GM19351 (cell line): Measurements from ENCODE around the gene DTX3L.
"Not testable (repeated sequence)": the region's sequence is repeated elsewhere in the genome, so short reads cannot be mapped to it uniquely, and the experiment has no call there.

Experiments
- ATAC-seq: cut with Tn5 transposase; IDR thresholded peaks from one replicate; pipeline ENCODE4 v1.9.1; 2021; ENCODE audit warnings: mild to moderate bottlenecking, moderate library complexity; ENCODE audit not compliant: unreplicated experiment

The DTX3L gene

DNA sequence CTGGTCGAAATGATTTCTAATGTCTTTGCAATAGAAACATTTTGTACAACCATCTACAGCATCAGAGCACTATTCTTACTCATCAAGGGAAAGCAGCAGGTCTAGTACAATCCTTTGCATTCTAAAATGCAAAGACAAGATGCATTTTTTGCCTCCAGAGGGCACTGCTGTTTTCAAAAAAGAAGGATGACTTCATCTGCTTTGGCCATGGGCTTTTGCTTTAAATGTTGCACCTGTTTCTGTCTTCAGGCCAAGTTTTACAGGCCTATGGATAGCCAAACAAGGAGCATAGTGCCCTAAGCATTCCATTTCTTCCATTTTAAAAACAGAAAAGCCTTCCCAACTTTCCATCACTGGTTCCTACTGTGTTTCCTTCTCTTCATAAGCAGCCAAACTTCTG lies 3.5 kb upstream of the DTX3L start:
- no peak for ATAC-seq

DNA sequence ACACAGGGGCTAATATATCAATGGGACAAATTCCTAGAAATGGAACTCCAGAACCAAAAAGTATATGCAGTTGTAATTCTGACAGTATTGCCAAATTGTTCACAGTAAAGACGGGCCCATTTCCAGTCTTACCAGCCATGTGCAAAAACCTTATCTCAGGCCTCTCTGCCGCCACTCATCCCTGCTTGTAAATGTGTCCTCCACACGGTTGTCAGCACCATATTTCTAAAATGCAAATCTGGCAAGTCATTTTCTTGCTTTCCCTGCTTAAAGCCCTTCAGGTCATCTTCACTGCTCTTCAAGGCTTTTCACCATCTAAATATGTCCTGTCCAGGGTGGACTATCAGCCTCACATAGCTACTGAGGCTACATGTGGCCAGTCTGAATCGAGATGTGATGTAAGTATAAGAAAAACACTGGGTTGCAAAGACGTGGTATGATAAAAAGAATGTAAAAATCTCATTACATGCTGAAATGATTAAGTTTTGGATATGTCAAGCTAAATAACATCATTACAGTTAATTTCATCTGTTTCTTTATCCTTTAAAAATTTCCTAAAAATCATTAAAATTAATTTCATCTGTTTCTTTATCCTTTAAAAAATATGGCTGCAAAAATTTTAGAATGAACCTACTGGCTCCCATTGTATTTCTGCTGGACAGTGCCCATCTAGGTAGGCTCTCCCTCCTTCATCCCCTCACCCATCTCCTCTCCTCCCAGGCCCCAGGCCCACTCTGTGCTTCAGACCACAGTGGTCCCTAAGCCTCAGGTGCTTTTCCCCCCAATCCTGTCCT lies 1.0 kb upstream of the DTX3L start:
- no peak for ATAC-seq

DNA sequence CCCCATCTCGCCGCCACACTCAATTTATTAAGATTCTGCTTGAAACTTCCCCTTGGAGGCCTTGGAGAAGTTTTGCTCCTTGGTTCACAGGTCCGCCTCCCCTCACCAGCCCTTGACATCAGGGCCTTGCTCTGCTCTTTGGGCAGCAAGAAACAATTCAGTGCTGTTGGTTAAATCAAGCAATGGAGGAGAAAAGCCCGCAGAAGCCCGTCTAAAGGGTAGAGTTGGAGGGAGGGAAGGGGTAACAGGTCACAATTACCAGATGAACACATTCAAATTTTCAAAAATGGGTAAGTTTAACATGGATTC lies 467 bp upstream of the DTX3L start:
- ATAC-seq: no peak

DNA sequence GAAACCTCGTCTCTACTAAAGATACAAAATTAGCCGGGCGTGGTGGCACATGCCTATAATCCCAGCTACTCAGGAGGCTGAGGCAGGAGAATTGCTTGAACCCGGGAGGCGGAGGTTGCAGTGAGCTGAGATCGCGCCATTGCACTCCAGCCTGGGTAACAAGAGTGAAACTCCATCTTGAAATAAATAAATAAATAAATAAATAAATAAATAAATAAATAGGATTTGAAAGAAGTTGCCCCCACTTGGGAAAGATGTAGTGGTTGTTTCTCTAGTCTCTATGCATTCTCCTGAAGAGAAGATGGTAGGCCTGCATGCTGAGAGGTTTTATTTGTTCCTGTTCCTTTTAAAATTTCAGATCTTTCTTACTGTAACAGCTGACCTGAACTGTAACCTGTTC lies 4.0 kb downstream of the DTX3L start:
- not testable (repeated sequence) for ATAC-seq

DNA sequence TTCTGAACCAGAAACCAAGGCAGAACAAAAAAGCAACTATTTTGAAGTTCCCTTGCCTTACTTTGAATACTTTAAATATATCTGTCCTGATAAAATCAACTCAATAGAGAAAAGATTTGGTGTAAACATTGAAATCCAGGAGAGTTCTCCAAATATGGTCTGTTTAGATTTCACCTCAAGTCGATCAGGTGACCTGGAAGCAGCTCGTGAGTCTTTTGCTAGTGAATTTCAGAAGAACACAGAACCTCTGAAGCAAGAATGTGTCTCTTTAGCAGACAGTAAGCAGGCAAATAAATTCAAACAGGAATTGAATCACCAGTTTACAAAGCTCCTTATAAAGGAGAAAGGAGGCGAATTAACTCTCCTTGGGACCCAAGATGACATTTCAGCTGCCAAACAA lies 4.6 kb downstream of the DTX3L start:
- ATAC-seq: no peak

DNA sequence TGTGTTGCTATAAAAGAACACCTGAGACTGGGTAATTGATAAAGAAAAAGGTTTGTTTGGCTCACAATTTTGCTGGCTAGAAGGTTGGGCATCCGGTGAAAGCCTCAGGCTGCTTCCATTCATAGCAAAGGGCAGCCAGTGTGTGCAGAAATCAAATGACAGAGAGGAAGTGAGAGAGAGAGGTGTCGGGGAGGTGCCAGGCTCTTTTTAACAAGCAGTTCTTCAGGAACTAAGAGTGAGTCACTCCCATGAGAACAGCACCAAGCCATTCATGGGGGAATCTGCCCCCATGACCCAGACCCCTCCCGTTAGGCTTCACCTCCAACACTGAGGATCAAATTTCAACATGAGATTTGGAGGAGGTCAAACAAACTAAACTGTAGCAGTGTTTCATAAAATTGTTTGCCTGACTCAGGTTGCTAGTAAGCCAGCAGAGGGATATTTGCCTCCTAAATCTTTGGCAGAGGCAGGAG lies 8.8 kb downstream of the DTX3L start:
- no peak for ATAC-seq

DNA sequence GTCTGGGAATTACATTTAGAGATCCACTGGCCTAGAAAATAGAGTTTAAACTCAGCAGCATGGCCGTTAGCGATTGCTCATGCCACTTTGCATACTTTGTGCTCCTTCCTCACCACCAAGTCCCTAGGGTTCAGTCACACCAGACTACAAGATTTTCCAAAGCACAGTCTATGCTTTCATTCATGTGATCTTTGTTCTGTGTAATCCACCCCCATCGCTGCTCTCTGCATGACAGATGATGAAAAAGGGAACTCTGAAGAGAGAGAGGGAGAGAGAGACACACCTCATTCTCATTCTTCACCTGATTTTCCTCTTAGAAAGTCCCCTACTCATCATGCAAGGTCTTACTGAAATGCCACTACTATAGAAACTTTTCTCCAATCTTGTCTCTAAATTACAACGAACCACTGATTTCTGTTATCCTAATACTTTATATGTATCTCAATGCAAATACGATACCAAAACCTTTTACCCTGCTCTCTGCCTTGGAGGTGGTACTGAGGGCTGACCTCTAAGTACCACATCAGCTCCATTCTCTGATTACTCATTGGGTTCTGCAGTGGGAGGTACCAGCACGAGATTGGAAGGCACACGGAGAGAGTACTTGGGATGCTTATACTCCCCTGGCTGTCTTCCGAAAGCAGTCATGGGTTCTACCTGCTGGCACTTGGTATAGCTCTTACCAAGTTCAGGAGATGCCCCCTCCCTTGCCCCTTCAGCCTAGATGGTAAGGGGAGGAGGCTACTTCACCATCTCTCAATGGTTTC lies 12.2 kb downstream of the DTX3L start:
- peak; percentile 81 for ATAC-seq

DNA sequence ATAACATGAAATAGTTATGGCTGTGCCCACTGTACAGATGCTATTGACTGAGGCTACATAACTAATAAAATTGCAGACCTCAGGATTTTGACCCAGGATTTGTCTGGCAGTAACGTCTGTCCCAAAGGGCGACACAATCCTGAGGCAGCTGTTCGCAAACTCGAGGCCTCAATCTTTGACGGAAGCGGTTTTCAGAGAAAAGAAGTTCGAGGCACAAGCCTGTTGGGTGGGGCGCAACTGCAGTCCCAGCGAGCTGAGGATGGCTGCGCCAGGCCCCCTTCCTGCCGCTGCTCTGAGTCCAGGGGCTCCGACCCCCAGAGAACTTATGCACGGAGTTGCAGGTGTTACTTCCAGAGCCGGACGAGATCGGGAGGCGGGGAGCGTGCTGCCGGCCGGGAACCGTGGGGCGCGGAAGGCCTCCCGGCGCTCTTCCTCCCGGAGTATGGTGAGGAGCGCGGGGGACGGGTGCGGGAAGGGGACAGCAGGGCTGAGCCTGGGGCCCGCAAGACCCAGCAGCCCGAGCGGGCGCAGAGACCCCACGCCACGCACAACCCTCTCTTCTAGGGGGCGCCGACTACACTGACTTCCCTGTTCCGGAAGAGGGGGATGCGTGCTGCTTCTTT lies 13.4 kb downstream of the DTX3L start, which contains the start of gene PARP15:
PARP15 (plus strand) TSS at position 242 of the 623 bp plus-strand sequence; CDS start at position 260, 18 bp downstream.
- no peak for ATAC-seq

DNA sequence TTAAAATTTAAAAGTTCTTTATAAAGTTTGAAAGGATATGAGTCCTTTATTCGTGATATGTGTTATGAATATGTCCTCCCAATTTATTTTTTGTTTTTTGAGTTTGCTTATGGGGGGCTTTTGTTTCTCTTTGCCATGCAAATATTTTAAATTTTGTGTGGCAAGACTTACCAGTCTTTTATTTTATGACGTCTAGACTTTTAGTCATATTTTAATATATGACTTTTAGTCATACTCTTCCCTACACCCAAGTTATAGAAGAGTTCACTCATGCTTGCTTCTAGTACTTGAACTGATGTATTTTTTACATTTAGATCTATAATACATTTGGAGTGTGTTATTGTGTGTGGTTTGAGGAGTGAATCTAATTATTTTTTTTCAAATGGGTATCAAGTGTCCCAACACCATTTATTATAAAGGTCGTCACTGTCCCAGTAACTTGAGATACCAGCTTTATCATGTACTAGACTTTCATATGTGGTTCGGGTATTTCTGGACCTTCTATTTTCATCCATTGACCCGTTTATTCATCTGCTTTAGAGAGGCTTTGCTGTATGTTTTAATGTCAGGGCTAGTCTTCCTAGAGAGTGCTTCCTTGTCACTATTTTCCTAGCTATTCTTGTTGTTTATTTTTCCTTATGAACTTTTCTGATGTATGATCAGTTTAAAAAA lies 14.1 kb downstream of the DTX3L start:
- no peak for ATAC-seq

DNA sequence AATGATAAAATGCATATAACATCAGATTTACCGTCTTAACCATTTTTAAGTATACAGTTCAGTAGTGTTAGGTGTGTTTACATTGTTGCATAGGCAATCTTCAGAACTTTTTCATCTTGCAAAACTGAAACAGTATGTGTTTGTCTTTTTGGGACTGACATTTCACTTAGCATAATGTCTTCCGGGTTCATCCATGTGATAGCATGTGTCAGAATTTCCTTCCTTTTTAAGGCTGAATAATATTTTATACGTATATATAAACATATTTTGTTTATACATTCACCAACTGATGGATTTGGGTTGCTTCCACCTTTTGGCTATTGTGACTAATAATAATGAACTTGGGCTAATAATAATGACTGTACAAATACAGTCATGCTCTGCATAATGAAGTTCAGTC lies 16.3 kb downstream of the DTX3L start:
- no peak for ATAC-seq

DNA sequence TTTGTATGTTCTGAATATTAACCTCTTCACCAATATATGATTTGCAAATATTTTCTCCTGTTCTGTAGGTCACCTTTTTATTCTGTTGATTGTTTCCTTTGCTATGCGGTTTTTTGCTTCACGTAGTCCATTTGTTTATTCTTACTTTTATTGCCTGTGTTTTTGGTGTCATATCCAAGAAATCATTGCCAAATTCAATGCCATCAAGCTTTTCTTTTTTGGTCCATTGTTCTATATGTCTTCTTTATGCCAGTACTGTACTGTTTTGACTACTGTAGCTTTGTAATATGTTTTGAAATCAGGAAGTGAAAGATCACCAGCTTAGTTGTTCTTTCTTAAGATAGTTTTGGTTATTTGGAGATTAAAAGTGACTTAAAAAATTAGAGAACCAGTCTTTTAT lies 17.5 kb downstream of the DTX3L start:
- no peak for ATAC-seq

DNA sequence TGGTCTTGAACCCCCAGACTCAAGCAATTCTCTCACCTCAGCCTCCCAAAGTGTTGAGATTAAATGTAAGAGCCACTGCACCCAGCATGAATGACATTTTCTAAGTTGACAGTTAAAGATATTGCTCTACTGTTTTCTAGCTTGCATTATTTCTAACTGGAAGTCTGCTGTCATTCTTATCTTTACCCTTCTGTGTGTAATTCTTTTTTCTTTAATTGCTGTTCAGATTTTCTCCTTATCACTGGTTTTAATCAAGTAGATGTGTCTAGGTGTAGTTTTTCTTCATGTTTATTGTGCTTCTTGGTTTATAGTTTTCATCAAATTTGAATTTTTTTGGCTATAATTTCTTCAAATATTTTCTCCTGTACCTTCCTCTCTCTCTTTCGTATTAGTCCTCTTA lies 18.3 kb downstream of the DTX3L start:
- no peak for ATAC-seq

DNA sequence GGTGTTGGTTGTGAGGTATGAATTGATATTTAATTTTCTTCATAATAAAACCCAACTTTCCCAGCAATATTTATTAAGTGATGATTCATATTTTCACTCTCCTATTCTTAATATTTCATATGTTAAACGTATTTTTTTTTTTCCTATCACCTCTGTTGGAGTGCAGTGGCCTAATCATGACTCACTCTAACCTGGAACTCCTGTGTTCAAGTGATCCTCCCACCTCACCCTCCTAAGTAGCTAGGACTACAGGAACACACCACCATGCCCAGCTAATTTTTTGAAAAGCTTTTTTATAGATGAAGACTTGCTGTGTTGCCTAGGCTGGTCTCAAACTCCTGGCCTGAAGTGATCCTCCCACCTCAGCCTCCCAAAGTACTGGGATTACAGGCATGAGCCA lies 22.0 kb downstream of the DTX3L start:
- ATAC-seq: no peak

DNA sequence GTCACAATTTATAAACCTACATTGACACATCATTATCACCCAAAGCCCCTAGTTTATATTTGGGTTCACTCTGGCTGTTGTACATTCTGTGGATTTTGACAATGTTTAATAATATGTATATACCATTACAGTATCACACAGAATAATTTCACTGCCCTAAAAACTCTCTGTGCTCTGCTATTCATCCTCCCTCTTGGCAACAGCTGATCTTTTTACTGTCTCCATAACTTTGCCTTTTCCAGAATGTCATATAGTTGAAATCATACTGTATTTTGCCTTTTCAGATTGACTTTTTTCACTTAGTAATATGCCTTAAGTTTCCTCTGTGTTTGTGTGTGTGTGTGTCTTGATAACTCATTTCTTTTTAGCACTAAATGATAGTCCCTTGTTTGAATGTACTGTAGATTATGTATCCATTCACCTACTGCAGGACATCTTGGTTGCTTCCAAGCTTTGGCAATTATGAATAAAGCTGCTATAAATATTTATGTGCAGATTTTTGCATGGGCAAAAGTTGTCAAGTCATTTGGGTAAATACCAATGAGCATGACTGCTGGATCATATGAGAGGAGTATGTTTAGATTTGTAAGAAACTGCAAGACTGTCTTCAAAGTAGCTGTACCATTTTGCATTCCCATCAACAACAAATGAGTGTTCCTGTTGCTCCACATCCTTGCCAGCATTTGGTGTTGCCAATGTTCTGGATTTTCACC lies 22.8 kb downstream of the DTX3L start:
- no peak for ATAC-seq

DNA sequence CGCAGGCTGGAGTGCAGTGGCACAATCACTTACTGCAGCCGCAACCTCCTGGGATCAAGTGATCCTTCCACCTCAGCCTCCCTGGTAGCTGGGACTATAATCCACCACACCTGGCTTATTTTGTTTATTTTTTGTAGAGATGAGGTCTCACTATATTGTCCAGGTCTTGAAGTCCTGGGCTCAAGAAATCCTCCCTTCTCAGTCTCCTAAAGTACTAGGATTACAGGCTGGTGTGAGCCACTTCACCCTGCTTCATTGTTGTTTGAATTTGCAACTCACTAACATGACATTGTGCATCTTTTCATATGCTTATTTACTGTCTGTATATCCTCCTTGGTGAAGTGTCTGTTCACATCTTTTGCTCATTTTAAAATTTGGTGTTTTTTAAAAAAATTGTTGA lies 23.4 kb downstream of the DTX3L start:
- no peak for ATAC-seq

DNA sequence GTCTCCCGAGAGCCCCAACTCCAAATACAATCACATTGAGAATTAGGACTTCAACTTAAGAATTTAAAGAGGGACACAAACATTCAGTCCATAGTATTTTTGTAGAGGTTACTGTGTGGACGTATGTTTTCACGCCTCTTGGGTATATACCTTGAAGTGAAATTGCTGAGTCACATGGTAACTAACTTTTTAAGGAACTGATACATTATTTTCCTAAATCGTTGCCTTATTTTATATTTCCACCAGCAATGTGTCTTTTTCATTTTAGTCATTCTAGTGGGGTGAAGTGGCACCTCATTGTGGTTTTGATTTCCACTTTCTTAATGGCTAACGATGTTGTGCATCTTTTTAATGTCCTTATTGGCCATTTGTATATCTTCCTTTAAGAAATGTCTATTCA lies 25.2 kb downstream of the DTX3L start:
- peak; percentile 89 for ATAC-seq

DNA sequence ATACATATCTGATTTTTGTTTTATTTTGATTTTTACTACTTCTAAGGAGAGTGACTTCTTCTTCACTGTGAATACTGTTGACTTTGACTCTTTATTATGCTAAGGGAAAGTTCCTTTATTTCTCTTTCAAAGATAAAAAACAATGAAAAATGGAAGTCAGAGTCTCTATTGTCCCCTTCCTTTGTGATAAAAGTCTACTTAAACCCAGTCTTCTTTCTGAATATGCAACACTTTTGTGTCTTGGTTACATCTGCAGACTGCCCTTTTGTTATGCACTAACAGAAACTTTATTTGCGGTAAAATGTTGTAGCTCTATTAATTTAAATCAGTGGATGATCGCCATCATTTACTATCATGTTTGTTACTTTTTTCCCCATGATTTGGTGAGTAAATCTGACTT lies 26.5 kb downstream of the DTX3L start:
- no peak for ATAC-seq

DNA sequence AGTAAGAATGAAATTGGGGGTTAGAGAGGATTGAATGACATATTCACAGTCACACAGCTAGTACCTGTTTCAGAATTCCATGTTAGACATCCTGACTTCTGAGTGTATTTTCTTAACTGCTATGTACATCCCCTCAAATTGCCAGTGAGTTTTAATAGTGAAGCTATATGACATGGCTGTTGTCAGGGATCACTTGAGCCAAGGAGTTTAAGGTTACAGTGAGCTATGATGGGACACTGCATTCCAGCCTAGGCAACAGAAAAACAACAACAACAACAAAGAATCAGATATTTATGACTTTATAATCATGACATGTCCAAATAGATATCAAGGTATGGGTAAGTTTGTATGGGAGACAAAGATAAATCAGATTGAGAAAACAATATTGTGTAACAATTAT lies 29.9 kb downstream of the DTX3L start:
- no peak for ATAC-seq

DNA sequence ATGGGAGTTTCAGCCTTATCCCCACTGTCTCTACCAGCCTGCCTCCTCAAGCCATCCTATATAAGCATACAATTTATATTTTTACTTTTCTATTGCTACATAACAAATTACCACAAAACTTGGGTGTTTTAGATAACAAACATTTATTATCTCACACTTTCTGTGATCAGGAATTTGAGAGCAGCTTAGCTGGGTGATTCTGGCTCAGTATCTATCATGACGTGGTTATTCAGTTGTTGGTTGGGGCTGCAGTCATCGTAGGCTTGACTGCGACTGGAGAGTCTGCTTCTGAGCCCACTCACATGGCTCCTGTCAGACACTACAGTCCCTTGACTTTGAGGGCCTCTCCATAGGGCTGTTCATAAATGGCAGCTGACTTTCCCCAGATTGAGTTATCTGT lies 34.0 kb downstream of the DTX3L start:
- ATAC-seq: no peak

DNA sequence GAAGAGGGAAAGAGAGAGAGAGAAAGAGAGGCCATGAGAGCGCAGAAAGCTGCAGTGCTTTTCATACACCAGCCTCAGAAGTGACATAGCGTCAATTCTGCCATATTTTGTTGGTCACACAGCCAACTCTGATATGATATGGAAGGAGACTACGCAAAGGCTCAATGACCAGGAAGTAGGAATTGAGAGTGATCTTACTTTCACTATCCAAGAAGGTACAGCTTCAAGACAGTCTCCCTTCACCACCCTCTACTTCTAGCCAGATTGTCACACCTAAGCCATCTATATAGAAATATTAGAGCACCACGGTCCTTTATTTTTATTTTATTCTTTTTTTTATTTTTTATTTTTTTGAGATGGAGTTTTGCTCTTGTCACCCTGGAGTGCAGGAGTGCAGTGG lies 34.4 kb downstream of the DTX3L start:
- no peak for ATAC-seq
